GM20431 (cell line): ENCODE results near the gene ZBED4.

Source experiments
- in situ Hi-C: fragments of 300-500 bp; cut with MseI, MboI; formaldehyde crosslinking; loops from one replicate; pipeline ENCODE4 v1.15.0; 2020; ENCODE audit warnings: low sequenced_read_pairs; ENCODE audit not compliant: unreplicated experiment

Gene ZBED4

GRCh38 chr22:49915610-49916009 lies 62.0 kb downstream of the ZBED4 start:
- in situ Hi-C loops, result no loop called here

DNA sequence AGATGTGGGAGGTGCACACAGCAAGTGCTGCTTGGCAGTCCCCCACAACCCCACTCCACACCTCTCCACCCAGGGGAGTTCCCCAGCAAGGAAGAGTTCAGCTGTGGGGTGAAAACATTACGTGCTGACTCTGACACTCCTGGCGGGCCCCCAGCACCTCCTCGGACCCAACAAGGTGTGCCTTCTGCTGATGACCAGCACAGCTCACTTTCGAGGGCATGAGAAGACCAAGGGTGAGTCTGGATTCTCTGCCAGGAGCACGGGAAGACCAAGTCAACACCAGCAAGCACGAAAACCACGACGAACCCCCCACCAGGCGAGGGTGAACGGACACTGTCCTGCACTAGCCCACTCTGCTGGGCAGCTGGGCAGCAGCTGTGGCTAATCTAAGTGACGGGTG lies 63.2 kb downstream of the ZBED4 start:
- in situ Hi-C loops, result no loop called here

GRCh38 chr22:49917974-49918910 lies 64.6 kb downstream of the ZBED4 start, which contains the start of the genes ALG12 and CRELD2:
ALG12 (minus strand) TSS chr22:49918438; CDS start chr22:49913765, 4,673 bp downstream.
CRELD2 (plus strand) TSS chr22:49918634; CDS start chr22:49918770, 136 bp downstream.
- in situ Hi-C loops, result no loop called here

DNA sequence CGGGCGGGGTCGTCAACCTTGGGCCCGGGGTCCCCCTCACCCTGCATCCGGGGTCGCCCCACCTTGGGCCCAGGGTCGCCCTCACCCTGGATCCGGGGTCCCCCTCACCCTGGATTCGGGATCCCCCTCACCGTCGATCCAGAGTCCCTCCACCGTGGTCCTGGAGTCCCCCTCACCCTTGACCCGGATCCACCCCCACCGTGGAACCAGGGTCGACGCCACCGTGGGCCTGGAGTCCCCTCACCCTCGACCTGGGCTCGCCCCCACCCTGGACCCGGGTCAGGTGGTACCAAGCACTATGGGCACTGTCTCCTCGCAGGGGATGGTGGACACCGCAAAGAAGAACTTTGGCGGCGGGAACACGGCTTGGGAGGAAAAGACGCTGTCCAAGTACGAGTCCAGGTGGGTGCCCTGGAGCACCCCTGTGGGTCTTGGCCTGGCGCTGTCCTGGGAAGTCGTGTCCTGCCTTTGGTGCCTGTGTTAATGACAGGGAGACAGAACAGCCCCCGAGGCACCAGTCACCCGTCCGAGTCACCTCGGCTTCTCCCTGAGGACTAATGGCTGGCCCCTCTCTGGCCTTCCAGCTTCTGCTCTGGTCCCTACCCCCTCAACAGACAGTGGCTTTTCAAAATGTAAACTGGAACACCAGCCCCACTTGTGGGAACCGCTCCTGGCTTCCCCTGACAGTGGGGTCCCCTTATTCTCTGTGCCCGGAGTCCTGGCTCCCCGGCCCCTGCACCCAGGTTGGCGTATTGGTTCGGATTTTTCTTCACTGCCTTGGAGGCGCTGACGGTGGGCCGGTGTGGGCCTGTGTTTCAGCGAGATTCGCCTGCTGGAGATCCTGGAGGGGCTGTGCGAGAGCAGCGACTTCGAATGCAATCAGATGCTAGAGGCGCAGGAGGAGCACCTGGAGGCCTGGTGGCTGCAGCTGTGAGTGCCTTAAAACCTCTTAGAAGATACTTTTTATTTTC lies 65.6 kb downstream of the ZBED4 start:
- in situ Hi-C loops, result no loop called here

- in situ Hi-C loops, result no loop called here
These were observed 67.2 kb downstream of the ZBED4 start for GRCh38 chr22:49920859-49921258.

DNA sequence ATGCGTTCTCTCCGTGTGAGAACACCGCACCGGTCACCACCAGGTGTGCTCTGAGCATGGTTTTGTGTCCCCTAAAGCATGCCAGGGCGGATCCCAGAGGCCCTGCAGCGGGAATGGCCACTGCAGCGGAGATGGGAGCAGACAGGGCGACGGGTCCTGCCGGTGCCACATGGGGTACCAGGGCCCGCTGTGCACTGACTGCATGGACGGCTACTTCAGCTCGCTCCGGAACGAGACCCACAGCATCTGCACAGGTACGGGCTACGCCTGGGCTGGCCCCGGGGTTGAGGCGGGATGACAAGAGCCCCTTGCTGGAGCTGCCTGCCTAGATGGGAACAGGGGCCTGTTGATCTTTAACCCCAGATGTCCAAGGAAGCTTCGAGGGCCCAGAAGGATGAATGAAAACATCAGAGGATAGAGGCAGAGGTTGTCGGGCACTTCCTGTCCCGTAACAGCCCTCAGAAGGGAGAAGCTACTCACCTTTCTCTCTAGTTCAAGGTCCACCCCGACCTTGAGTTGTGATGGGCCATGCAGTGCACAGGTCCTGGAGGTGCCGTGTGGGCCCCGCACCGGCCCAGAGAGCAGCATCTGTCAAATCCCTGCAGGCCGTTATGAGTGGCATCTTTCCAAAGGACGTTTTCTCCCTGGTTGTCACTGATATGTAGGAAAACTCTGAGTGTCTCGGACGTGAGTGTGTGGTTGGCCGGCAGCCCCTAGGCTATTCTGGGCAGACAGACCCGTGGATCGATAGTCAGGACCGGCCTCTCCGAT lies 68.0 kb downstream of the ZBED4 start:
- in situ Hi-C loops, result no loop called here

DNA sequence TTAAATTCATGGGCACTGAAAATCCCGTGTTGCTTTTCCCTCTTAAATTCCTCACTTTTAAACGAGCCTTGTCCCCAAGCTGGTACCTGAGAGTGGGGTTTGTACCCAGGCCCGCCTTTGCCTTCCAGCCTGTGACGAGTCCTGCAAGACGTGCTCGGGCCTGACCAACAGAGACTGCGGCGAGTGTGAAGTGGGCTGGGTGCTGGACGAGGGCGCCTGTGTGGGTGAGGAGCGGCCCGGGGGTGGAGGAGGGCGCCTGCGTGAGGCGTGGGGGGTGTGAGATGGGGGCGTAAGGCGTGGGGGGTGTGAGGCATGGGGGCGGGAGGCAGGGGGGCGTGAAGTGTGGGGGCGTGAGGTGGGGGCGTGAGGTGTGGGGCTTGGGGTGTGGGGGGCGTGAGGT lies 68.8 kb downstream of the ZBED4 start:
- in situ Hi-C loops, result no loop called here

DNA sequence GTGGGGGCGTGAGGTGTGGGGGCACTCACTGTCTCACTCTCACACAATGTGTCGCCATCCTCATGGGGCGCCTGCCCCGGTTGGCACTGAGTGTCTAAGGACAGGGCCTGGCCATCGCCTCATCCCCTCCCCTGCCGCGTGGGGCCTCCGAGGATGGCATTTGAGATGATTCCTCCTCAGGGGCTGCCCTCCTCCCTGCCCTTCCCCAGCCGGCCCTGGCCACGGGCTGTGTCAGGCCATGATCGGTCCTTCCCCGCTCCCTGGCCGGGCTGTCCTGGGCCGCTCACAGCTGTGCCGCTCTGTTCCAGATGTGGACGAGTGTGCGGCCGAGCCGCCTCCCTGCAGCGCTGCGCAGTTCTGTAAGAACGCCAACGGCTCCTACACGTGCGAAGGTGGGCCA lies 69.3 kb downstream of the ZBED4 start:
- in situ Hi-C loops, result no loop called here

- in situ Hi-C loops, result no loop called here
These were observed 69.8 kb downstream of the ZBED4 start for GRCh38 chr22:49923445-49923844.

- in situ Hi-C loops, result no loop called here
These were observed 70.6 kb downstream of the ZBED4 start for GRCh38 chr22:49924113-49924833.

GRCh38 chr22:49925525-49926128 lies 72.0 kb downstream of the ZBED4 start:
- in situ Hi-C loops, result no loop called here

DNA sequence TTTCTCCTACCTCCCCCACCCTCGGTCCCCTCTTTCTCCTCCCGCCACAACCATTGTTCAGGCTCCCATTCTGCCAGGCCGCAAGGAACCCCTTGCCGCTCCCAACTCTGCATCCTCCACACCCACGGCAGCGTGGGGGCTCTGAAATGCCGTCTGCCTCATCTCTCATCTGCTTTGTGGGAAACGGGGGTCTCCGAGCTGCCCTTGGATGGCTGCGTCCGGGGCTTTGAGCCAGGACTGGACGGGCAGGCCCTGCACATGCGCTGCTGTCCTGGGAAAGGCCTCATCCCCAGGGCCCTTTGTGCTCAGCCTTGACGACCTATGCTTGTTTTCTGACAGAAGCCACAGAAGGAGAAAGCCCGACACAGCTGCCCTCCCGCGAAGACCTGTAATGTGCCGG lies 73.3 kb downstream of the ZBED4 start:
- in situ Hi-C loops, result no loop called here

DNA sequence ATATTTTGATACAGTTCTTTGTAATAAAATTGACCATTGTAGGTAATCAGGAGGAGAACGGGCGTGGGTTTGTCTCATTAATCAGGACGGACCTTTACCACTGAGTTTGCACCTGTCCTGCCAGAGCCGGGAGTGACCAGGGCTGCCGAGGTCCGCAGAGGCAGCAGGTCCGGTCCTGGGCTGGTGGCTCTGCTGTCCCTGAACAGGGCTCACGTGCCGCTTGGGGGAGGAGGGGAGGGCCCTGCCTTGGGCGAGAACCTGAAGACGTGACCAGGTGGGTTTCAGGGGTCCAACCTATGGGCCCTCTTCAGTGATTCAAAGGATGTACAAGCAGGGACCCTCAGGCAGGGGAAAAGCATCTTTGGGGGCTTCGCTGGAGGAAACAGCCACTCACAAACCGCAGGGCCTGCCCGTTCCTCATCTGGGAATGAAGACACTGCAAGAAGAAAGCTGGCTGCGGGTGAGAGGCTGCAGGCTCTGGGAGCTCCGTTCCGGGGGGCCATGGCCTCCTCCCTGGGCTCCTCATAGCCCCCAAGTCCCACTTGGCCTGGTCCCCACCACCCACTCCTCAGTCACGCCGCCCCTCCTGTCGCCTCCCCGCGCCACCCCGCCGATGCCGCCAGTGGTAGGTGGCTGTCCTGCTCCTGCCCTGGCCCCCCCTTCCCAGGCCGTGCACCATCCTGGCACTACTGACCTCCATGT lies 74.0 kb downstream of the ZBED4 start:
- in situ Hi-C loops, result no loop called here

DNA sequence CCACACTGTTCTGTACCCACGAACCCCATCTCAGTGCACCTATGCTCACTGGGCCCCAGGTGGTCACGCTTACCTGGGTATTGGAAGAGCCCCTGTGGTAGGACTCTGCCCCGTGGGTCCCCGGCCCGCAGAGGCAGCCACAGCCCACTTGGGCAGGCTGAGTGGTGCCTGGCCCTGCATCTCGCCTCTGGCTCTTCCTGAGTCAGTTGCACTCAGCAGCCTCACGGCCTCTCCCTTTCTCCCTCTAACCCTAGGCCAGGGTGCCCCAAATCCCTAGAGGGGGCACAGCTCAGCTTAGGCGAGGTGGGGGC lies 74.5 kb downstream of the ZBED4 start:
- in situ Hi-C loops, result no loop called here

GRCh38 chr22:49928555-49929210 lies 75.0 kb downstream of the ZBED4 start:
- in situ Hi-C loops, result no loop called here

GRCh38 chr22:49929211-49929979 lies 75.8 kb downstream of the ZBED4 start:
- in situ Hi-C loops, result no loop called here

- in situ Hi-C loops, result loop anchor here (10.0 kb wide), 1 partner anchor 105 kb away; no protein-coding TSS in a partner anchor
These were observed 76.4 kb downstream of the ZBED4 start for GRCh38 chr22:49929994-49930575.
